Stimulated activated CD4-positive, alpha-beta T cell treated with anti-CD3 and anti-CD28 coated beads, Interleukin-12 subunit alpha, Interleukin-12 subunit beta, amount 100 ng/mL, for 24 hours (primary cell): ENCODE data around the gene CPLX4.
A peak's percentile ranks its signal among the peaks of the same experiment; 100 is the strongest.

Source experiments
- DNase-seq, 2 experiments: peaks; one replicate each; pipeline ENCODE4 v3.0.0-alpha.2; 2020; ENCODE audit warnings: low read depth in 2 of 2

Gene CPLX4

GRCh38 chr18:59306640-59307039, 11.8 kb downstream of the CPLX4 start:
- no peak for DNase-seq

- no peak for DNase-seq
Measured at GRCh38 chr18:59305295-59305694, 13.2 kb downstream of the CPLX4 start.

- DNase-seq = no peak
Measured at GRCh38 chr18:59303656-59304195, 14.7 kb downstream of the CPLX4 start.

GRCh38 chr18:59303006-59303405, 15.4 kb downstream of the CPLX4 start:
- DNase-seq = no peak

- no peak for DNase-seq
Measured at GRCh38 chr18:59301929-59302328, 16.5 kb downstream of the CPLX4 start.

- DNase-seq = no peak
Measured at GRCh38 chr18:59300676-59301285, 17.7 kb downstream of the CPLX4 start.

- no peak for DNase-seq
Measured at GRCh38 chr18:59298871-59299270, 19.6 kb downstream of the CPLX4 start.

- no peak for DNase-seq
Measured at GRCh38 chr18:59293317-59293716, 25.1 kb downstream of the CPLX4 start.

- no peak for DNase-seq
Measured at GRCh38 chr18:59286341-59286740, 32.1 kb downstream of the CPLX4 start.

GRCh38 chr18:59282341-59282740, 36.1 kb downstream of the CPLX4 start:
- DNase-seq = no peak

GRCh38 chr18:59279722-59280121, 38.7 kb downstream of the CPLX4 start:
- no peak for DNase-seq

GRCh38 chr18:59279193-59279592, 39.3 kb downstream of the CPLX4 start:
- no peak for DNase-seq

GRCh38 chr18:59278793-59279192, 39.7 kb downstream of the CPLX4 start:
- no peak for DNase-seq

- no peak for DNase-seq
Measured at GRCh38 chr18:59276047-59276446, 42.4 kb downstream of the CPLX4 start.

- no peak for DNase-seq
Measured at GRCh38 chr18:59275406-59275949, 43.0 kb downstream of the CPLX4 start.

GRCh38 chr18:59274533-59274928, 43.9 kb downstream of the CPLX4 start:
- DNase-seq = no peak

GRCh38 chr18:59273759-59274532, 44.5 kb downstream of the CPLX4 start:
- no peak for DNase-seq

- peak in 1 of 2 experiments; percentile 26 for DNase-seq
Measured at GRCh38 chr18:59272891-59273758, 45.3 kb downstream of the CPLX4 start, which contains the start of gene RAX. TSS of gene RAX (minus strand) at chr18:59273454. CDS start at chr18:59273206, 248 bp downstream.

GRCh38 chr18:59272221-59272888, 46.1 kb downstream of the CPLX4 start:
- no peak for DNase-seq

GRCh38 chr18:59271606-59272220, 46.7 kb downstream of the CPLX4 start:
- DNase-seq = no peak
